IMR-90 (cell line): ENCODE results near the gene RALGPS1. TPM values are rescaled to one million over a fixed set of nuclear protein-coding genes. Genes with fewer than 3 reads are reported as not detected.

Experiments
- ATAC-seq: fragments of 200-7000 bp; cut with Tn5 transposase; 2 replicates; pipeline ENCODE4 v1.9.1; 2020; ENCODE audit warnings: low read depth, mild to moderate bottlenecking, moderate library complexity
- BruUV-seq: library from RNA; stranded (reverse); fragments of 400-500 nt; replicated peaks from 2 replicates; lab custom pipeline; 2021; lab: Mats Ljungman, UMichigan
- CTCF ChIA-PET: fragments of 300-600 bp; formaldehyde crosslinking; extraction: SDS; loops from one replicate; lab custom pipeline; 2021; ENCODE audit warnings: antibody characterized with exemption; lab: Yijun Ruan, JAX
- POLR2A ChIA-PET: fragments of 300-600 bp; sonication (Branson Sonifier 250); formaldehyde crosslinking; loops from one replicate; lab custom pipeline; 2022; ENCODE audit warnings: antibody characterized with exemption; ENCODE audit not compliant: unreplicated experiment; lab: Charles Lee
- DNase-seq: peaks from one replicate; pipeline ENCODE4 v3.0.0; 2013
- H2AFZ ChIP-seq: replicated peaks from 2 replicates; pipeline ENCODE3; 2013; ENCODE audit warnings: low read length, mild to moderate bottlenecking; ENCODE audit not compliant: poor library complexity
- H2AK5ac ChIP-seq: 2 replicates; pipeline ENCODE4 v1.6.1; 2013; ENCODE audit warnings: low read depth, low read length, inconsistent platforms
- H2AK9ac ChIP-seq: replicated peaks from 2 replicates; pipeline ENCODE3; 2013; ENCODE audit warnings: mild to moderate bottlenecking, low read depth, low read length, moderate library complexity; ENCODE audit not compliant: poor library complexity
- H2BK120ac ChIP-seq: 2 replicates; pipeline ENCODE4 v1.6.1; 2013; ENCODE audit warnings: low read depth, low read length, inconsistent platforms
- H2BK15ac ChIP-seq: 3 replicates; pipeline ENCODE4 v1.6.1; 2013; ENCODE audit warnings: low read depth, low read length, inconsistent platforms
- H2BK20ac ChIP-seq: 2 replicates; pipeline ENCODE4 v1.6.1; 2013; ENCODE audit warnings: low read depth, mild to moderate bottlenecking, inconsistent platforms, low read length, moderate library complexity
- H2BK5ac ChIP-seq: 2 replicates; pipeline ENCODE4 v1.6.1; 2013; ENCODE audit warnings: mild to moderate bottlenecking, low read depth, low read length, inconsistent platforms; ENCODE audit not compliant: poor library complexity, severe bottlenecking
- H3K14ac ChIP-seq: replicated peaks from 2 replicates; pipeline ENCODE4 v1.6.1; 2013; ENCODE audit warnings: low read depth, low read length, inconsistent platforms
- H3K18ac ChIP-seq: 2 replicates; pipeline ENCODE4 v1.6.1; 2013; ENCODE audit warnings: low read depth, low read length, control low read depth
- H3K23ac ChIP-seq: 2 replicates; pipeline ENCODE4 v1.6.1; 2013; ENCODE audit warnings: low read depth, low read length, inconsistent platforms
- H3K27ac ChIP-seq: 2 replicates; pipeline ENCODE4 v1.5.1; 2013; ENCODE audit warnings: mild to moderate bottlenecking, control low read depth, low read length; ENCODE audit not compliant: insufficient read depth
- H3K27me3 ChIP-seq: 2 replicates; pipeline ENCODE4 v1.6.1; 2013; ENCODE audit warnings: low read length; ENCODE audit not compliant: control insufficient read depth, insufficient read depth
- H3K36me3 ChIP-seq: 2 replicates; pipeline ENCODE4 v1.6.1; 2013; ENCODE audit warnings: low read length, mixed read lengths; ENCODE audit not compliant: control insufficient read depth, insufficient read depth
- H3K4ac ChIP-seq: 2 replicates; pipeline ENCODE4 v1.6.1; 2013; ENCODE audit warnings: low read depth, low read length, inconsistent platforms
- H3K4me1 ChIP-seq: 2 replicates; pipeline ENCODE4 v1.6.1; 2013; ENCODE audit warnings: low read length, mixed read lengths; ENCODE audit not compliant: control insufficient read depth, insufficient read depth
- H3K4me2 ChIP-seq: 2 replicates; pipeline ENCODE4 v1.6.1; 2013; ENCODE audit warnings: low read depth, mild to moderate bottlenecking, control low read depth, low read length, moderate library complexity
- H3K4me3 ChIP-seq: 2 replicates; pipeline ENCODE4 v1.5.1; 2013; ENCODE audit warnings: low read depth, mild to moderate bottlenecking, control low read depth, low read length, moderate library complexity; ENCODE audit not compliant: insufficient read depth
- H3K56ac ChIP-seq: 2 replicates; pipeline ENCODE4 v1.6.1; 2013; ENCODE audit warnings: low read length, inconsistent platforms; ENCODE audit not compliant: insufficient read depth; ENCODE audit errors: extremely low read depth
- H3K79me1 ChIP-seq, 2 experiments: 2 replicates each; pipeline ENCODE4 v1.6.1; 2013; ENCODE audit warnings: low read length in 2 of 2, inconsistent platforms in 1 of 2, low read depth in 1 of 2
- H3K9ac ChIP-seq: 2 replicates; pipeline ENCODE4 v1.6.1; 2013; ENCODE audit warnings: low read depth, low read length, control low read depth
- H3K9me1 ChIP-seq: 2 replicates; pipeline ENCODE4 v1.6.1; 2013; ENCODE audit warnings: low read length, inconsistent platforms; ENCODE audit not compliant: insufficient read depth
- H3K9me3 ChIP-seq: 2 replicates; pipeline ENCODE4 v1.6.1; 2013; ENCODE audit warnings: low read length; ENCODE audit not compliant: control insufficient read depth, insufficient read depth
- H4K20me1 ChIP-seq: 2 replicates; pipeline ENCODE4 v1.6.1; 2013; ENCODE audit warnings: low read length, inconsistent platforms; ENCODE audit not compliant: insufficient read depth
- H4K5ac ChIP-seq: 2 replicates; pipeline ENCODE4 v1.6.1; 2013; ENCODE audit warnings: mild to moderate bottlenecking, low read depth, low read length, control low read depth
- H4K8ac ChIP-seq, 2 experiments: 2 replicates each; pipeline ENCODE4 v1.6.1; 2013; ENCODE audit warnings: low read depth in 2 of 2, low read length in 2 of 2, control low read depth in 1 of 2, inconsistent platforms in 1 of 2
- H4K91ac ChIP-seq: 2 replicates; pipeline ENCODE4 v1.6.1; 2013; ENCODE audit warnings: low read depth, low read length, inconsistent platforms; ENCODE audit not compliant: insufficient read depth
- BHLHE40 ChIP-seq: fragments of 150-350 bp; IDR thresholded peaks from 2 replicates; pipeline ENCODE4 v1.6.1; 2016; ENCODE audit warnings: mild to moderate bottlenecking, low read depth, low read length
- CEBPB ChIP-seq: IDR thresholded peaks from 2 replicates; pipeline ENCODE4 v1.6.1; 2012; ENCODE audit warnings: low read depth, low read length, improper control_type of control experiment
- ELK1 ChIP-seq: fragments of 150-350 bp; IDR thresholded peaks from 2 replicates; pipeline ENCODE4 v1.6.1; 2016; ENCODE audit warnings: low read depth, mild to moderate bottlenecking, low read length, moderate library complexity, borderline replicate concordance
- MAFK ChIP-seq: IDR thresholded peaks from 2 replicates; pipeline ENCODE4 v1.6.1; 2012; ENCODE audit warnings: low read depth, low read length, improper control_type of control experiment
- MAZ ChIP-seq: IDR thresholded peaks from 2 replicates; pipeline ENCODE4 v1.6.1; 2012; ENCODE audit warnings: low read depth, mild to moderate bottlenecking, low read length, improper control_type of control experiment, moderate library complexity, borderline replicate concordance
- NFE2L2 ChIP-seq: fragments of 150-350 bp; IDR thresholded peaks from 2 replicates; pipeline ENCODE4 v1.6.1; 2016; ENCODE audit warnings: low read depth, mild to moderate bottlenecking, low read length
- dilution Hi-C: fragments of 300-500 bp; cut with HindIII; formaldehyde crosslinking; loops from one replicate; pipeline ENCODE4 v1.14.3; 2018; ENCODE audit warnings: low sequenced_read_pairs; ENCODE audit not compliant: unreplicated experiment
- in situ Hi-C: fragments of 300-500 bp; cut with MboI; formaldehyde crosslinking; loops from 3 replicates; pipeline ENCODE4 v1.14.3; 2019; ENCODE audit warnings: low sequenced_read_pairs, inconsistent platforms, mixed read lengths
- intact Hi-C: fragments of 100-400 bp; cut with micrococcal nuclease; formaldehyde crosslinking; loops from 2 replicates; pipeline ENCODE4 v1.10.0; 2022
- polyA plus RNA-seq, 3 experiments: library from polyadenylated mRNA; depleted of rRNA; stranded (reverse); fragments of >200 nt; gene quantifications; 2 replicates each; pipeline ENCODE4 v1.2.3, GENCODE V29; 2012; ENCODE audit warnings: low replicate concordance in 1 of 3
- total RNA-seq: library from RNA; depleted of rRNA; stranded (reverse); fragments of >200 nt; gene quantifications from 2 replicates; pipeline ENCODE4 v1.2.3, GENCODE V29; 2012

The RALGPS1 gene
- total and polyA plus RNA-seq, 2 of the 4 experiments (the other 2 are of a cell fraction): 0.90 to 2.8 TPM

GRCh38 chr9:126992427-126992826 is 77.8 kb downstream of the RALGPS1 start:
- Histone ChIP-seq H2AK9ac (no peak overlapping the region), H3K27ac (no peak overlapping the region), H2BK120ac (no peak overlapping the region), H3K23ac (no peak overlapping the region), H3K14ac (no peak overlapping the region), H4K8ac (no peak overlapping the region), H4K20me1 (no peaks in the 10 kb centered on the region), H3K36me3 (no peaks in the 10 kb centered on the region), H4K5ac (no peak overlapping the region), H3K9ac (no peak overlapping the region), H3K4me1 (no peaks in the 10 kb centered on the region), H2BK20ac (no peak overlapping the region), H3K4me2 (no peak overlapping the region), H3K79me1 (no peaks in the 10 kb centered on the region), H3K9me1 (0 out of 2 replicates have a peak, but pooled peaks cover 3% of the 10 kb centered on the region), H2BK15ac (no peak overlapping the region), H2BK5ac (no peak overlapping the region), H3K56ac (no peak overlapping the region), H3K18ac (no peak overlapping the region), H3K27me3 (peaks cover 2% of the 10 kb centered on the region; the same call in 1 of the 2 replicates), H3K4ac (no peak overlapping the region), H3K9me3 (peaks cover 6% of the 10 kb centered on the region), H4K91ac (no peak overlapping the region), H2AFZ (no peak overlapping the region), H2AK5ac (no peak overlapping the region), H3K4me3 (no peak overlapping the region)
- ATAC-seq (no peak), DNase-seq (no peak)
- TF ChIP-seq MAZ (no peak), BHLHE40 (no peak), CEBPB (peak; percentile 39; the same call in 1 of the 2 replicates), MAFK (no peak), ELK1 (no peak), NFE2L2 (no peak)
- intact Hi-C loops (no loop called here), dilution Hi-C loops (no loop called here), in situ Hi-C loops (no loop called here)
- POLR2A ChIA-PET: no interaction called here
- no TSS peak for BruUV-seq
- CTCF ChIA-PET: no interaction called here
